HG03442 (cell line): Measurements from ENCODE around the gene ASF1B.
"Not testable (repeated sequence)": the region's sequence is repeated elsewhere in the genome, so short reads cannot be mapped to it uniquely, and the experiment has no call there.

Experiments
- ATAC-seq: cut with Tn5 transposase; IDR thresholded peaks from one replicate; pipeline ENCODE4 v1.9.1; 2021; ENCODE audit warnings: mild to moderate bottlenecking, moderate library complexity; ENCODE audit not compliant: unreplicated experiment

Gene ASF1B

GRCh38 chr19:14136509-14137281, at the start of gene ASF1B:
ASF1B (minus strand) TSS chr19:14136589; CDS start chr19:14136456, 133 bp downstream.
- ATAC-seq = peak; percentile 82

DNA sequence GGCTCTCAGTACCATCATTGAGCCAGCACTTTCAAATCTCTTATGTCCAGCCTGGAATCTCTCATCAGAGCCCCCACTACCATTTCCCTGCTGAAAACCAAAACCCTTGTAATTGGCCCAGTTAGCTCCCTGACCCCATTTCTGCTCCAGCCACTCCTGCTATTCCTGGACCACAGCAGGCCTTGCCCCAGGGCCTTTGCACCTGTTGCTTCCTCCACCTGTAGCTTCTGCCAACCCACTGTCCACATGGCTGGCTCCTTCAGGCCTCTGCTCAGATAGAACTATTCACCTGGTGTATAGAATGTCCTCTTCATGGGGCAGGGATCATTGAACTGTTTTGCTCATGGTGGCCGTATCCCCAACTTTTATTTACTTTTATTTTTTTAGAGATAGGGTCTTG, 49.3 kb upstream of the ASF1B start:
- not testable (repeated sequence) for ATAC-seq

DNA sequence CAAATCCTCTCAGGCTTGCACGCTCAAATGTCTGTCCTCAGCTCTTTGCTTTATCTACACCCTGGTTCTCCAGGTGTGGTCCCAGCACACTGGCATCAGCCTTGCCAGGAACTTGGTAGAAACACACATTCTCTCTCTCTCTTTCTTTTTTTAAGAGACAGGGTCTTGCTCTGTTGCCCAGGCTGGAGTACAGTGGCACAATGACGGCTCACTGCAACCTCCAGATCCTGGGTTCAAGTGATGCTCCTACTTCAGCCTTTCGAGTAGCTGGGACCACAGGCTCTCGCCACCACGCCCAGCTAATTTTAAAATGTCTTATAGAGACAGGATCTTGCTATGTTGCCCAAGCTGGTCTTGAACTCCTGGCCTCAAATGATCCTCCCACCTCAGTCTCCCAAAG, 48.8 kb upstream of the ASF1B start:
- ATAC-seq = no peak

GRCh38 chr19:14183741-14184350, 47.5 kb upstream of the ASF1B start:
- ATAC-seq = no peak

GRCh38 chr19:14182476-14182875, 46.1 kb upstream of the ASF1B start:
- ATAC-seq = no peak

GRCh38 chr19:14181906-14182305, 45.5 kb upstream of the ASF1B start:
- ATAC-seq = no peak

GRCh38 chr19:14181199-14181598, 44.8 kb upstream of the ASF1B start:
- not testable (repeated sequence) for ATAC-seq

DNA sequence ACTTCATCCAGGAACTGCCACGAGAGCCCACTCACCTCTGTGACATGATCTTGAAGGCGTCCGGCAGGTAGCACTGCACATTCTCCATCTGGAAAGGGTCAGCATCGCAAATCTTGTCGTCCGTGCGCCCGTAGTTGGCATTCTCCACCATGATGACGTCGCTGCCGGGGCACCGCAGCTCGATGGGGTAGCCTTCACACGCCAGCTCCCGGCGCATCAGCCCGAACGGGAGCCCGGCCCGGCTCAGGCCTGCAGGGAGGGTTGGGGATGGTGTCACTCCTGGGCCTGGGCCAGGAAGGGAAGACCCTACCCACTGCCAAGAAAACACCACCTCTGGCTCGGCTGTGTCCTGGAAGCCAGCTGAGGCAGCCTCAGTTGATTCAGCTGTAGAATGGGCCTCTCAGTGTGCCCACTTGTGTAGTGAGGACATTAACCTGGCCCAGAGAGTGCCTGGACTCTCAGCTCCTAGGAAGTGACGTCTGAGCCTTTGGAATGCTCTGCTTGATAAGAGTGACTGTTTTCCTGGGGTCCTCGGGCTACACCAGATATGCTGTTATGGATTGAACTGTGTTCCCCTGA, 41.2 kb upstream of the ASF1B start:
- no peak for ATAC-seq

DNA sequence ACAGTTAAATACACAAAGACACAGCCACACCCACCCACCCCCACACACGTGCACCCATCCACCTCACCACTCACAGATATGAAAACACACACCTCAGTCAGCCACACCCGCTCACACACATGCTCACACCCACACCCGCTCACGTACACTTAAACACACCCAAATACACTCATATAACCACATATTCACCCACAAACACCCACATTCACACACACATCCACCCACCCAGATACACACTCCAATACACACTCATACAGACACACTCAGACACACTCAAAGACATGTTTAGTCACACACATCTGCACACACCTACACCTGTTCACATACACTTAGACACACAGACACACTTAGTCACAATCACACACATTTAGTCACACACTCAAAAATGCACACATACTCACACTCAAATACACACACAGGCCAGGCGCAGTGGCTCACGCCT, 39.0 kb upstream of the ASF1B start:
- ATAC-seq = no peak

GRCh38 chr19:14174883-14175282, 38.5 kb upstream of the ASF1B start:
- ATAC-seq = no peak

GRCh38 chr19:14168993-14169392, 32.6 kb upstream of the ASF1B start:
- ATAC-seq = no peak

DNA sequence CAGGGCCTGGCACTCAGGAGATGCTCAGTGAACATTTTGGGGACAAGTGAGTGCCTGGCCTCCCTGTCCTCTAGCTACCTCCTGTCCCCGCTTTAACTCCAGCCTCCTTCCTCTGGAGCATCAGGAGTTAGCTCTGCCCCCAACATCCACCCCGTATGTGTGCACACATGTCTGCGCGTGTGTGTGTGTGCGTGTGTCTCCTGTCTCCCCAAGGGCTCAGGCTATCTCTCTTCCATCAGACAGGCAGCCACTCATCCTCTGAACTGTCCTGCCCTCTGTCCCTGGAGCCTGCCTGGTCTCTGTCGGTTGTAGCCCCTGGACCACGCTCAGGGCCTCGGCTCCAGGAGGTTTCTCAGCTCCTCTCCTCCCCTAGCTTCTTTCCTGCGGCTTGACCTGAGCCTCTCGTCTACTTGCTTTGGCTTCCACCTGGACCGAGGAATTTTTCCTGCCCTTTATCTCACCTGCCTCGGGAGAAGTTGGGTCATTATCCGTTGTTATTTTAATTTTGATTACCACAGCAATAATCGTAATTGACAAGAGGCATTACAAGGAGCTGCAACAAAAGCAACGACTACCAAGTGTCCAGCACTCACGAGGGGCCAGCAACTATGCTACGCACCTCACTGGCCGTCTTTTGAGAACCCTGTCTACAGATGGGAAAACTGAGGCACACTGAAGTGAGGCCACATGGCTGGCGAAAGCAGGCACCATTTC, 32.0 kb upstream of the ASF1B start:
- ATAC-seq = no peak

DNA sequence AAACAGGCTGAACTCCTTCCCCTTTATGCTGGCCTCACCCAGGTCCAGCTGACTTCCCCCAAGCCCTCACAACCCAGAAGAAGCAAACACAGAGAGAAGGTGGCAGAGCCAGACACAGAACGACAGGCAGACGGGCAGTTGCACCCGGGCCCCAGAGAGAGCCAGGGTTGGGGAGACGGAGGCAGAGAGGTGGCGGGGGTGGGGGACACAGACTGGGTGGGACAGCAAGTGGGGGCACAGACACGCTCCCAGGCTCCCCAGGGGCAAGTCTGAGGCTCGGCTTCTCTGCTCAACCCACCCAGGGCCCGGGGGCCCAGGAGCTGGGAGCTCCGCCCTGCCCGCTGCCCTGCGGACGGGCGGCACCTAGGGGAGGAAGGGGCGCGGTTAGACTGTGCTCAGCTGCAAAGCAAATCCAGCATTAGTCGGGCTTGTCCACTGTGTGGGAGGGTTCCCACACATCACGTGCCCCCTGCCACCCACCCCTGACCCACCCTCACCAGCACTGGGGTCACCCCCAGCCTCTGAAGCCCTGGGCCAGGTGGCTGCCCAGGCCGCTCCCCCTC, 31.3 kb upstream of the ASF1B start:
- no peak for ATAC-seq

- ATAC-seq = no peak
Measured at GRCh38 chr19:14166999-14167575, 30.7 kb upstream of the ASF1B start.

- no peak for ATAC-seq
Measured at GRCh38 chr19:14165990-14166830, 29.8 kb upstream of the ASF1B start.

GRCh38 chr19:14164724-14165493, 28.5 kb upstream of the ASF1B start:
- ATAC-seq = no peak

DNA sequence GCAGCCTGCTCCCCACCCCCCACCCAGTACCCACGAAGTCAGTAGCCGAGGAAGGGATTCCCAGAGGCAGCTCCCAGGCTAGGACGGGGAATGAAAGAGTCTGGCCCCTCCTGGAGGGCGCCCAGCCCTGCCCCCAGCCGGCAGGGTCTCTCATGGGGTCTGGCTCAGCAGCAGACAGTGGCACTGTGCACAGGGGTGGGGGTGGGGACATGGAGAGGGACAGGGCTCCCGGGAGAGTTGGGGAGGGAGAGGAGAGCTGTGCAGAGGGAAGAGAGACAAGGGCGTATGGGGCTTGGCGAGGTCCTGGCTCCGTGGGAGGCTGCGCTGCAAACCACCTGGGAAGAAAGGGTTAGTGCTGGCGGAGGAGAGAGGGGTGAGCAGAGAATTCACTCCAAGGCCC, 27.7 kb upstream of the ASF1B start:
- no peak for ATAC-seq

- ATAC-seq = no peak
Measured at GRCh38 chr19:14162871-14163297, 26.5 kb upstream of the ASF1B start.

GRCh38 chr19:14161305-14161704, 24.9 kb upstream of the ASF1B start:
- ATAC-seq = no peak
